CD14-positive monocyte (primary cell): Measurements from ENCODE around the gene OSBP2. TPM values are rescaled to one million over a fixed set of nuclear protein-coding genes. Genes with fewer than 3 reads are reported as not detected.

Experiments used
- DNase-seq, 3 donors: peaks; one replicate each; pipeline ENCODE4 v3.0.0-alpha.2; 2011 to 2022
- H2AFZ ChIP-seq: 2 replicates; pipeline ENCODE4 v1.6.0; 2012; ENCODE audit warnings: mild to moderate bottlenecking, low read depth, low read length, inconsistent platforms; ENCODE audit not compliant: insufficient read depth, poor library complexity, severe bottlenecking
- H3K27ac ChIP-seq, 2 donors: 1 replicate in 1 of 2; 2 replicates in 1 of 2; pipeline ENCODE4 v1.5.1; 2012 to 2013; ENCODE audit warnings: low read length in 2 of 2, control low read depth in 1 of 2, inconsistent platforms in 1 of 2, low read depth in 1 of 2, mild to moderate bottlenecking in 1 of 2
- H3K27me3 ChIP-seq, 2 donors: one replicate each; pipeline versions ENCODE4 v1.6.0 to v1.6.1; 2011 to 2013; ENCODE audit warnings: low read length in 2 of 2; ENCODE audit not compliant: control insufficient read depth in 2 of 2, insufficient read depth in 2 of 2
- H3K36me3 ChIP-seq, 2 donors: replicated peaks in 1 of 2; 1 replicate in 1 of 2; 2 replicates in 1 of 2; pipeline versions ENCODE4 v1.5.1 to v1.6.1; 2012 to 2013; ENCODE audit warnings: low read length in 2 of 2, control low read depth in 1 of 2, inconsistent platforms in 1 of 2, mild to moderate bottlenecking in 1 of 2; ENCODE audit not compliant: insufficient read depth in 2 of 2, control insufficient read depth in 1 of 2
- H3K4me1 ChIP-seq, 2 donors: 1 replicate in 1 of 2; 2 replicates in 1 of 2; pipeline versions ENCODE4 v1.5.1 to v1.6.1; 2012 to 2013; ENCODE audit warnings: low read length in 2 of 2, control low read depth in 1 of 2, inconsistent platforms in 1 of 2, mild to moderate bottlenecking in 1 of 2, moderate library complexity in 1 of 2; ENCODE audit not compliant: insufficient read depth in 2 of 2, control insufficient read depth in 1 of 2
- H3K4me2 ChIP-seq: replicated peaks from 2 replicates; pipeline ENCODE3; 2012; ENCODE audit warnings: low read length, moderate library complexity, mild to moderate bottlenecking; ENCODE audit not compliant: poor library complexity, severe bottlenecking; ENCODE audit errors: extremely low read depth
- H3K4me3 ChIP-seq, 3 experiments: fragments of 200-600 bp in 1 of 3; sonication (generic) in 1 of 3; replicated peaks in 1 of 3; 1 replicate in 2 of 3; 2 replicates in 1 of 3; pipeline ENCODE4 v1.5.1; 2011 to 2013; ENCODE audit warnings: low read length in 3 of 3, mild to moderate bottlenecking in 3 of 3, control low read depth in 2 of 3, low read depth in 2 of 3, inconsistent platforms in 1 of 3, moderate library complexity in 1 of 3
- H3K79me2 ChIP-seq: 2 replicates; pipeline ENCODE4 v1.6.0; 2012; ENCODE audit warnings: mild to moderate bottlenecking, control low read depth, inconsistent platforms, low read length, moderate library complexity; ENCODE audit not compliant: insufficient read depth
- H3K9ac ChIP-seq: 2 replicates; pipeline ENCODE4 v1.6.0; 2017; ENCODE audit warnings: low read length, mild to moderate bottlenecking; ENCODE audit not compliant: insufficient read depth, poor library complexity, severe bottlenecking
- H3K9me3 ChIP-seq, 2 donors: replicated peaks in 1 of 2; 1 replicate in 1 of 2; 2 replicates in 1 of 2; pipeline versions ENCODE4 v1.5.1 to v1.6.1; 2012 to 2013; ENCODE audit warnings: low read length in 2 of 2, control low read depth in 1 of 2; ENCODE audit not compliant: control insufficient read depth in 1 of 2, insufficient read depth in 1 of 2
- H4K20me1 ChIP-seq: 2 replicates; pipeline ENCODE4 v1.6.0; 2012; ENCODE audit warnings: mild to moderate bottlenecking, low read length, control low read depth, moderate library complexity; ENCODE audit not compliant: insufficient read depth
- H3K27ac Mint-ChIP-seq, 7 donors: one replicate each; pipeline ENCODE4 v1.8.0; 2020; ENCODE audit warnings: mild to moderate bottlenecking in 7 of 7, mixed read lengths in 7 of 7, moderate library complexity in 6 of 7, inconsistent platforms in 2 of 7
- H3K27me3 Mint-ChIP-seq, 3 donors: one replicate each; pipeline ENCODE4 v1.8.0; 2021 to 2022; ENCODE audit warnings: low read depth in 3 of 3, mild to moderate bottlenecking in 3 of 3, mixed read lengths in 3 of 3, moderate library complexity in 3 of 3, inconsistent platforms in 1 of 3
- H3K36me3 Mint-ChIP-seq, 2 donors: one replicate each; pipeline ENCODE4 v1.8.0; 2020; ENCODE audit warnings: mixed read lengths in 2 of 2, inconsistent platforms in 1 of 2, mild to moderate bottlenecking in 1 of 2
- H3K4me1 Mint-ChIP-seq: one replicate; pipeline ENCODE4 v1.8.0; 2020; ENCODE audit warnings: mild to moderate bottlenecking, mixed read lengths
- H3K4me3 Mint-ChIP-seq, 2 donors: one replicate each; pipeline ENCODE4 v1.8.0; 2020; ENCODE audit warnings: mild to moderate bottlenecking in 2 of 2, mixed read lengths in 2 of 2, moderate library complexity in 1 of 2
- H3K9me3 Mint-ChIP-seq, 7 donors: one replicate each; pipeline ENCODE4 v1.8.0; 2020 to 2022; ENCODE audit warnings: mixed read lengths in 7 of 7, mild to moderate bottlenecking in 6 of 7, moderate library complexity in 6 of 7, inconsistent platforms in 2 of 7
- CTCF ChIP-seq: fragments of 200-600 bp; IDR thresholded peaks from one replicate; pipeline ENCODE4 v1.8.0; 2022; ENCODE audit warnings: antibody characterized with exemption, mild to moderate bottlenecking
- WGBS: methylation state at CpG from one replicate; pipeline ENCODE4 v1.1.5; 2013; ENCODE audit warnings: missing lambda C conversion rate; ENCODE audit not compliant: insufficient coverage; 5-methylcytosine and 5-hydroxymethylcytosine counted together
- intact Hi-C, 2 donors: fragments of 100-400 bp; cut with micrococcal nuclease; formaldehyde crosslinking; loops; one replicate each; pipeline versions ENCODE4 v1.15.0 to v1.15.1; 2023
- polyA plus RNA-seq, 3 donors: library from polyadenylated mRNA; depleted of rRNA in 1 of 3; unstranded in 2 of 3; stranded (reverse) in 1 of 3; fragments of 300-500 nt in 2 of 3; fragments of >200 nt in 1 of 3; fragmentation: Illumina TruSeq in 2 of 3; gene quantifications; 1 replicate in 2 of 3; 2 replicates in 1 of 3; pipeline ENCODE4 v1.2.3, GENCODE V29; 2012 to 2021

Gene OSBP2
- polyA plus RNA-seq, 3 donors = 0.21 to 0.54 TPM; not detected in 1

GRCh38 chr22:30891781-30892180 lies 197.1 kb downstream of the OSBP2 start:
- Histone ChIP-seq H3K27ac (no peak overlapping the region), H4K20me1 (no peaks in the 10 kb centered on the region), H3K4me1 (no peaks in the 10 kb centered on the region), H3K27me3 (no peaks in the 10 kb centered on the region), H3K4me3 (no peak overlapping the region), H3K4me2 (no peak overlapping the region), H3K36me3 (peaks cover 0 to 4% of the 10 kb centered on the region in 2 donors), H3K79me2 (no peaks in the 10 kb centered on the region), H3K9me3 (no peaks in the 10 kb centered on the region), H3K9ac (no peak overlapping the region), H2AFZ (no peak overlapping the region)
- no peak for TF ChIP-seq CTCF
- Mint-ChIP-seq H3K4me3 (no peak overlapping the region), H3K9me3 (no peaks in the 10 kb centered on the region), H3K4me1 (no peaks in the 10 kb centered on the region), H3K27me3 (peaks cover 2 to 6% (median 2%) of the 10 kb centered on the region in 3 donors), H3K36me3 (no peaks in the 10 kb centered on the region), H3K27ac (peak overlapping the region in 1 of 7 donors; percentile 83)
- 81% methylated on average over 6 of the region's 6 CpGs for WGBS
- intact Hi-C loops = no loop called here
- no peak for DNase-seq

DNA sequence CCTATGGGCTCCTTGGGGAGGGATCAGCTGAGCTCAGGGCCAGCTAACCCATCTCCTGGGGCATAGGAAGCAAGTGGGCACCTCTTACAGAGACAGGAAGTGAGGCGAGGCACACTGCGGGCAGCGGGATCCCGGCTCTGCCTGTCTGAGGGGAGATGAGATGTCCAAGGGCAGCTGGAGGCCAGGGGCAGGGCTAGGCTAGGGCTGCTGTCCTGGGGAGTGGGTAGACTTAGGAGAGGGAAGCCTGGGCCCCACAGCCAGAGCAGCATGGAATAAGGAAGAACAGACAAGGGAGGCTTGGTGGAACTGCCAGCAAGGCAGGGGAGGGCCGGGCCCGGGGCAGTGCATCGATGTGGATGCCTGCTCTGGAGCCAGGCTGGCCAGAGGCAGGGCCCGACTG lies 197.6 kb downstream of the OSBP2 start:
- Mint-ChIP-seq H3K27ac (peak overlapping the region in 2 of 7 donors; percentile 23 to 54), H3K27me3 (peaks cover 0 to 6% (median 2%) of the 10 kb centered on the region in 3 donors), H3K36me3 (no peaks in the 10 kb centered on the region), H3K4me3 (no peak overlapping the region), H3K4me1 (no peaks in the 10 kb centered on the region), H3K9me3 (no peaks in the 10 kb centered on the region)
- no peak overlapping the region for H3K27ac ChIP-seq
- no peaks in the 10 kb centered on the region for H3K27me3 ChIP-seq
- no peaks in the 10 kb centered on the region for H3K4me1 ChIP-seq
- no peaks in the 10 kb centered on the region for H4K20me1 ChIP-seq
- 93% methylated on average over 8 of the region's 8 CpGs for whole genome bisulfite sequencing
- no peak for DNase-seq
- H3K9ac ChIP-seq = no peak overlapping the region
- no peaks in the 10 kb centered on the region for H3K79me2 ChIP-seq
- no peak overlapping the region for H3K4me2 ChIP-seq
- peaks cover 0 to 4% of the 10 kb centered on the region in 2 donors for H3K36me3 ChIP-seq
- no peak overlapping the region for H2AFZ ChIP-seq
- no peak overlapping the region for H3K4me3 ChIP-seq
- no peak for TF ChIP-seq CTCF
- intact Hi-C loops = no loop called here
- no peaks in the 10 kb centered on the region for H3K9me3 ChIP-seq
